Transverse colon (tissue), 4 donors: Measurements from ENCODE around the gene HPRT1. TPM values are rescaled to one million over a fixed set of nuclear protein-coding genes. Genes with fewer than 3 reads are reported as not detected.

Source experiments
- DNase-seq: peaks from one replicate; pipeline ENCODE4 v3.0.0-alpha.2; 2019
- H3K27ac ChIP-seq, 4 donors: fragments of 200-600 bp; sonication (generic); 2 replicates each; pipeline ENCODE4 v1.5.1; 2016 to 2018; ENCODE audit warnings: inconsistent platforms in 4 of 4
- H3K27me3 ChIP-seq: fragments of 200-600 bp; sonication (generic); 2 replicates; pipeline ENCODE4 v1.5.1; 2017; ENCODE audit warnings: inconsistent platforms
- H3K36me3 ChIP-seq, 4 donors: fragments of 200-600 bp; sonication (generic); 2 replicates each; pipeline ENCODE4 v1.5.1; 2017 to 2019; ENCODE audit warnings: inconsistent platforms in 4 of 4
- H3K4me1 ChIP-seq, 4 donors: fragments of 200-600 bp; sonication (generic); 2 replicates each; pipeline ENCODE4 v1.5.1; 2017 to 2020; ENCODE audit warnings: inconsistent platforms in 4 of 4
- H3K4me3 ChIP-seq, 4 donors: fragments of 200-600 bp; sonication (generic); 1 replicate in 1 of 4; 2 replicates in 3 of 4; pipeline versions ENCODE4 v1.5.1 to v1.6.1; 2017 to 2019; ENCODE audit warnings: inconsistent platforms in 4 of 4
- H3K9me3 ChIP-seq, 2 donors: fragments of 200-600 bp; sonication (generic); 2 replicates each; pipeline ENCODE4 v1.5.1; 2017 to 2019; ENCODE audit warnings: inconsistent platforms in 2 of 2
- EP300 ChIP-seq: sonication (generic); formaldehyde crosslinking; IDR thresholded peaks from one replicate; pipeline ENCODE4 v1.6.1; 2017; ENCODE audit warnings: antibody characterized with exemption, low read depth
- POLR2A ChIP-seq: fragments of 450-650 bp; IDR thresholded peaks from one replicate; pipeline ENCODE4 v1.6.1; 2016; ENCODE audit warnings: antibody characterized with exemption, mild to moderate bottlenecking, moderate library complexity
- POLR2AphosphoS5 ChIP-seq, 3 donors: sonication (generic); formaldehyde crosslinking; IDR thresholded peaks; one replicate each; pipeline ENCODE4 v1.6.1; 2016; ENCODE audit warnings: antibody characterized with exemption in 3 of 3
- WGBS, 2 donors: methylation state at CpG; one replicate each; pipeline ENCODE4 v1.1.5; 2018; ENCODE audit warnings: low coverage in 1 of 2; 5-methylcytosine and 5-hydroxymethylcytosine counted together
- in situ Hi-C, 4 donors: fragments of 200-750 bp; cut with MboI; loops; one replicate each; pipeline versions ENCODE4 v1.15.0 to v1.15.1; 2017; ENCODE audit warnings: low sequenced_read_pairs in 3 of 4, low pct_ligation_motif_present in 1 of 4, low pct_unique_long_range_greater_than_20kb in 1 of 4
- intact Hi-C: fragments of 100-400 bp; cut with DNase I; formaldehyde crosslinking; loops from one replicate; pipeline ENCODE4 v1.15.1; 2023; ENCODE audit warnings: low total_unique reads
- total RNA-seq, 4 donors: library from RNA; depleted of rRNA; stranded (reverse); fragments of >200 nt; gene quantifications; one replicate each; pipeline ENCODE4 v1.1.0, GENCODE V29; 2016
- TF ChIP-seq, protein P1 (sequence below), 5 experiments: fragments of 200-600 bp in 3 of 5; fragments of 450-650 bp in 2 of 5; sonication (generic) in 3 of 5; IDR thresholded peaks; 1 replicate in 2 of 5; 2 replicates in 3 of 5; pipeline ENCODE4 v1.5.1; 2016 to 2017; ENCODE audit warnings: antibody characterized with exemption in 5 of 5, inconsistent platforms in 3 of 5, mild to moderate bottlenecking in 2 of 5, moderate library complexity in 1 of 5

The HPRT1 gene
- total RNA-seq, 4 donors from 2014 or later = 10.1 to 16.1 (median 11.9) TPM

DNA sequence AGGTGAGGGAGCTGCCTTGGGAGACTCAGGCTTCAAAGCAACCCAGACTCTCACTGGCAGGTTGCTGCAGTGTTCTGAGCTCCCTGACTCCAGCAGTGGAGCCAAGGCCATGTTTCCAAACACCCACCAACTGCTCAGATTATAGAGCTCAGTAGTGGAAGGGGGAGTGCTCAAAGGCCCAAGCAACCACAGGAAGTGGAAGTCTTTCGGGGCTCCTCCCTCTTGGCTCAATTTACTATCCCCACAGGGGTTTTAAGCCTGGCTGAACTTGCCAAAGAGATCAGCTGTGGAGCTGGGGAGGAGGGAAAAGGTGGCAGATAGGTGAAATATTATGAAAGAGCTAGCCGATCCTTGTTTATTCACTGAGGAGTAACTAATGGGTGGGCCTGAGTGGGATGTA is 82.5 kb downstream of the HPRT1 start:
- H3K27ac ChIP-seq = no peak overlapping the region
- H3K4me3 ChIP-seq = no peak overlapping the region
- no peak for DNase-seq
- H3K27me3 ChIP-seq = peaks cover 44% of the 10 kb centered on the region
- H3K9me3 ChIP-seq = no peaks in the 10 kb centered on the region
- H3K4me1 ChIP-seq = peaks cover 0 to 7% (median 0%) of the 10 kb centered on the region in 4 donors
- TF ChIP-seq POLR2AphosphoS5 (IDR thresholded peaks at IDR 0.05) = no peak
- no peak for TF ChIP-seq POLR2A
- TF ChIP-seq, protein P1, sequence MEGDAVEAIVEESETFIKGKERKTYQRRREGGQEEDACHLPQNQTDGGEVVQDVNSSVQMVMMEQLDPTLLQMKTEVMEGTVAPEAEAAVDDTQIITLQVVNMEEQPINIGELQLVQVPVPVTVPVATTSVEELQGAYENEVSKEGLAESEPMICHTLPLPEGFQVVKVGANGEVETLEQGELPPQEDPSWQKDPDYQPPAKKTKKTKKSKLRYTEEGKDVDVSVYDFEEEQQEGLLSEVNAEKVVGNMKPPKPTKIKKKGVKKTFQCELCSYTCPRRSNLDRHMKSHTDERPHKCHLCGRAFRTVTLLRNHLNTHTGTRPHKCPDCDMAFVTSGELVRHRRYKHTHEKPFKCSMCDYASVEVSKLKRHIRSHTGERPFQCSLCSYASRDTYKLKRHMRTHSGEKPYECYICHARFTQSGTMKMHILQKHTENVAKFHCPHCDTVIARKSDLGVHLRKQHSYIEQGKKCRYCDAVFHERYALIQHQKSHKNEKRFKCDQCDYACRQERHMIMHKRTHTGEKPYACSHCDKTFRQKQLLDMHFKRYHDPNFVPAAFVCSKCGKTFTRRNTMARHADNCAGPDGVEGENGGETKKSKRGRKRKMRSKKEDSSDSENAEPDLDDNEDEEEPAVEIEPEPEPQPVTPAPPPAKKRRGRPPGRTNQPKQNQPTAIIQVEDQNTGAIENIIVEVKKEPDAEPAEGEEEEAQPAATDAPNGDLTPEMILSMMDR (IDR thresholded peaks at IDR 0.05) = no peak
- no peak for TF ChIP-seq EP300
- WGBS, 2 donors = 67% methylated on average over 2 of the region's 2 CpGs; no CpG with 5 or more reads in 1 of the 2 donors
- no peaks in the 10 kb centered on the region for H3K36me3 ChIP-seq
- in situ Hi-C loops = no loop called here
- intact Hi-C loops = no loop called here

- TF ChIP-seq, protein P1 (IDR thresholded peaks at IDR 0.05) = no peak
- TF ChIP-seq POLR2A (no peak), POLR2AphosphoS5 (IDR thresholded peaks at IDR 0.05) (no peak), EP300 (no peak)
- 57% methylated on average over 3 of the region's 3 CpGs; no CpG with 5 or more reads in 1 of the 2 donors for WGBS, 2 donors
- in situ Hi-C loops = no loop called here
These were observed 83.3 kb downstream of the HPRT1 start for GRCh38 chrX:134543288-134543687.

GRCh38 chrX:134544135-134544512 is 84.2 kb downstream of the HPRT1 start:
- TF ChIP-seq EP300 (no peak), POLR2AphosphoS5 (IDR thresholded peaks at IDR 0.05) (no peak), POLR2A (no peak)
- TF ChIP-seq, protein P1 (IDR thresholded peaks at IDR 0.05) = no peak
- H3K27me3 ChIP-seq = peaks cover 60% of the 10 kb centered on the region
- H3K27ac ChIP-seq = no peak overlapping the region
- peaks cover 0 to 17% (median 7%) of the 10 kb centered on the region in 4 donors for H3K4me1 ChIP-seq
- intact Hi-C loops = no loop called here
- in situ Hi-C loops = no loop called here
- WGBS, 2 donors = 41 to 64% methylated on average over 5 to 6 of the region's 6 CpGs
- no peak for DNase-seq
- no peaks in the 10 kb centered on the region for H3K36me3 ChIP-seq
- H3K9me3 ChIP-seq = no peaks in the 10 kb centered on the region
- no peak overlapping the region for H3K4me3 ChIP-seq

More at GRCh38 chrX:134543288-134543687, 83.3 kb downstream of the HPRT1 start:
- DNase-seq = no peak
- Histone ChIP-seq H3K36me3 (no peaks in the 10 kb centered on the region), H3K9me3 (no peaks in the 10 kb centered on the region), H3K27ac (no peak overlapping the region), H3K27me3 (peaks cover 52% of the 10 kb centered on the region), H3K4me1 (peaks cover 0 to 9% (median 3%) of the 10 kb centered on the region in 4 donors), H3K4me3 (no peak overlapping the region)
- intact Hi-C loops = no loop called here

DNA sequence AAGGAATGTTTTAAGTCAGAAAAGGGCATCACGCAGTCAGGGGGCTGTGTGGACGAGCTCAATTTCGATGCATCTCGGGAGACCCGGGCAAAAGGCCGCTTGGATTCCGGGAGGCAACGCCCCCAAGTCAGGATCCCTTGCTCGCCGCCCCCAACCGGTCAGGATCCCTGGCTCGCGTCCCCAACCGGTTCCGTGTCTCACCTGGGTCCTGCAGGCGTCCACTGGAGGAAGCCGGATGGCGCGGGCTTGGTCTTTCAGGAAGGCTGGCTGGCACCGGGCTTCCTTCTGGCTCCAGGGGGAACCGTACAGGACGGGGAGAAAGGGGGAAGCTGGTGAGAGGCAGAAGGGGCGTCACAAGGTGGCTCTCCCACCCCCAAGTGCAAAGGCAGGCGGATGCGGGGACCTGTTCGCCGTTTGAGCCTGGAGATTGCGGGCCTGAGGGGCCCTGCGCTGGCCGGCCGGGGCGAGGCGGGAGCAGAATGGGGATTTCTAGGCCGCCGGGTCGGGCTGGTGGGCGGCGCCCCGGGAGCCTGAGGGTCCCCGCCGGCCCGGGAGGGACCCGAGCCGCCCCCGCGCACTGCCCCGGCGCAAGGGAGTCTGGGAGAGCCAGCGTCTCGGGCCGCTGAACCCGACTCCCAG is 84.7 kb downstream of the HPRT1 start:
- Histone ChIP-seq H3K36me3 (no peaks in the 10 kb centered on the region), H3K27me3 (peaks cover 65% of the 10 kb centered on the region), H3K27ac (no peak overlapping the region), H3K4me3 (peak overlapping the region in 2 of 4 donors; percentile 13 to 42), H3K9me3 (no peaks in the 10 kb centered on the region), H3K4me1 (peaks cover 0 to 20% (median 9%) of the 10 kb centered on the region in 4 donors)
- intact Hi-C loops (no loop called here), in situ Hi-C loops (no loop called here)
- DNase-seq = peak; percentile 18
- no peak for TF ChIP-seq POLR2A
- TF ChIP-seq POLR2AphosphoS5 (IDR thresholded peaks at IDR 0.05) = no peak
- no peak for TF ChIP-seq EP300
- TF ChIP-seq, protein P1 (IDR thresholded peaks at IDR 0.05) = no peak
- 38% methylated on average over 51 of the region's 52 CpGs; no CpG with 5 or more reads in 1 of the 2 donors for WGBS, 2 donors
